ENCODE results near the gene OSGIN1.
A peak's percentile ranks its signal among the peaks of the same experiment; 100 is the strongest.

DNA sequence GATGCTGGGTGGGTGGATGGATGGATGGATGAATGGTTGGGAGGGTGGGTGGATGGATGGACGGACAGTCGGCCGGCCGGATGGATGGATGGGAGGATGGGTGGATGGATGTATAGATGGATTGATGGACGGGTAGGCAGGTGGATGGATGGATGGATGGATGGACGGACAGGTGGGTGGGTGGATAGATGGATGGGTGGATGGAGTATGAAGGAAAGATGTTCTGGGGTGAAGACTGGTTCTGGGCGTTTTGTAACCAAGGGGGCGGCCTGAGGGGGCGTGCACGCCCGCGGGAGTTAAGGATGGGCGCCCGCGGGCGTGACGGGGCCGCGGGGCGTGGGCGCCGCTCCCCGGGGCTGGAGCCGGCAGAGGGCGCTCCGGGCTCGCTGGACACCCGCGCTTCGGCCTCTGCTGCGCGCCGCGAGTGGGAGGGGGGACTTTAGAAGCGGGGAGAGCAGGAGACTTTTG, 14.8 kb downstream of the OSGIN1 start, which contains the start of gene NECAB2:
- no peak for TF ChIP-seq POLR2A (IDR thresholded peaks at IDR 0.05)
- TF ChIP-seq, protein P1, sequence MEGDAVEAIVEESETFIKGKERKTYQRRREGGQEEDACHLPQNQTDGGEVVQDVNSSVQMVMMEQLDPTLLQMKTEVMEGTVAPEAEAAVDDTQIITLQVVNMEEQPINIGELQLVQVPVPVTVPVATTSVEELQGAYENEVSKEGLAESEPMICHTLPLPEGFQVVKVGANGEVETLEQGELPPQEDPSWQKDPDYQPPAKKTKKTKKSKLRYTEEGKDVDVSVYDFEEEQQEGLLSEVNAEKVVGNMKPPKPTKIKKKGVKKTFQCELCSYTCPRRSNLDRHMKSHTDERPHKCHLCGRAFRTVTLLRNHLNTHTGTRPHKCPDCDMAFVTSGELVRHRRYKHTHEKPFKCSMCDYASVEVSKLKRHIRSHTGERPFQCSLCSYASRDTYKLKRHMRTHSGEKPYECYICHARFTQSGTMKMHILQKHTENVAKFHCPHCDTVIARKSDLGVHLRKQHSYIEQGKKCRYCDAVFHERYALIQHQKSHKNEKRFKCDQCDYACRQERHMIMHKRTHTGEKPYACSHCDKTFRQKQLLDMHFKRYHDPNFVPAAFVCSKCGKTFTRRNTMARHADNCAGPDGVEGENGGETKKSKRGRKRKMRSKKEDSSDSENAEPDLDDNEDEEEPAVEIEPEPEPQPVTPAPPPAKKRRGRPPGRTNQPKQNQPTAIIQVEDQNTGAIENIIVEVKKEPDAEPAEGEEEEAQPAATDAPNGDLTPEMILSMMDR (IDR thresholded peaks at IDR 0.05): peak; percentile 35 to 57 (median 47)
